Measurements from ENCODE around the gene DARS1. TPM values are rescaled to one million over a fixed set of nuclear protein-coding genes. Genes with fewer than 3 reads are reported as not detected.
"Not testable (repeated sequence)": the region's sequence is repeated elsewhere in the genome, so short reads cannot be mapped to it uniquely, and the experiment has no call there.

DARS1 gene
- total and polyA plus RNA-seq, 3 donors from 2014 or later = 32.3 to 45.7 (median 39.5) TPM

DNA sequence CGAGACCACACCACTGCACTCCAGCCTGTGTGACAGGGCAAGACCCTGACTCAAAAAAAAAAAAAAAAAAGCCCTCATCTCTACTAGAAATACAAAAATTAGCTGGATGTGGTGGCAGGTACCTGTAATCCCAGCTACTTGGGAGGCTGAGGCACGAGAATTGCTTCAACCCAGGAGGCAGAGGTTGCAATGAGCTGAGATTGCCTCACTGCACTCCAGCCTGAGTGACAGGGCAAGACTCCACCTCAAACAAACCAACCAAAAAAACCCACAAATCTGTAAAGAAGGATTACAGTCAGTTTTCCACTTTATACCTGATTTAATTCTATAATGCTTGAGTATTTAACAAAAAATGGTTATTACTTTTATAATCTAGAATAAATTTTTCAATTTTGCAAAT is 9.7 kb downstream of the DARS1 start:
- intact Hi-C loops (cut with DNase I; ENCODE audit: low total_unique reads) = no loop called here
- Histone ChIP-seq H3K27me3 (no peaks in the 10 kb centered on the region), H3K36me3 (ENCODE audit: low read depth, missing control alignments) (no peaks in the 10 kb centered on the region), H3K9me3 (no peaks in the 10 kb centered on the region), H3K27ac (no peak overlapping the region), H3K4me1 (no peaks in the 10 kb centered on the region), H3K4me3 (no peak overlapping the region)
- 78 to 91% methylated on average over 2 of the region's 2 CpGs for WGBS, 2 donors
- DNase-seq = no peak
- TF ChIP-seq, protein P1, sequence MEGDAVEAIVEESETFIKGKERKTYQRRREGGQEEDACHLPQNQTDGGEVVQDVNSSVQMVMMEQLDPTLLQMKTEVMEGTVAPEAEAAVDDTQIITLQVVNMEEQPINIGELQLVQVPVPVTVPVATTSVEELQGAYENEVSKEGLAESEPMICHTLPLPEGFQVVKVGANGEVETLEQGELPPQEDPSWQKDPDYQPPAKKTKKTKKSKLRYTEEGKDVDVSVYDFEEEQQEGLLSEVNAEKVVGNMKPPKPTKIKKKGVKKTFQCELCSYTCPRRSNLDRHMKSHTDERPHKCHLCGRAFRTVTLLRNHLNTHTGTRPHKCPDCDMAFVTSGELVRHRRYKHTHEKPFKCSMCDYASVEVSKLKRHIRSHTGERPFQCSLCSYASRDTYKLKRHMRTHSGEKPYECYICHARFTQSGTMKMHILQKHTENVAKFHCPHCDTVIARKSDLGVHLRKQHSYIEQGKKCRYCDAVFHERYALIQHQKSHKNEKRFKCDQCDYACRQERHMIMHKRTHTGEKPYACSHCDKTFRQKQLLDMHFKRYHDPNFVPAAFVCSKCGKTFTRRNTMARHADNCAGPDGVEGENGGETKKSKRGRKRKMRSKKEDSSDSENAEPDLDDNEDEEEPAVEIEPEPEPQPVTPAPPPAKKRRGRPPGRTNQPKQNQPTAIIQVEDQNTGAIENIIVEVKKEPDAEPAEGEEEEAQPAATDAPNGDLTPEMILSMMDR (IDR thresholded peaks at IDR 0.05) = no peak
- TF ChIP-seq POLR2A (IDR thresholded peaks at IDR 0.05) = no peak

DNA sequence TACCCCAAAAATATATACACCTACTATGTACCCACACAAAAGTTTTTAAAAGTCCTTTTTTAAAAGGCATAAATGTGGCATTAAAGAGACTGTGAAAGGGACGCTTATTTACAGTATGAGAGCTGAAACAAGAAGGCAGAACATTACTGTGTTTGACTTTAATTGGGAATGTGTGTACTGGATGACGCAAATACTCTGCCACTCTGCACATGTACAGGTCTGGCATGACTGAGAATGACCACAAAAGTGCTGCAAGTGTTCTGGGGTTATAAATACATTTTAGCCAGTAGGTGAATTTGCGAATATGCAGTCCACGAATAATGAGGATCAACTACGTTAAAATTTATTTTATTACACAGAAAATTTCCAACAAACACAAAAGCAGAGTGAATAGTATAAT is 11.4 kb downstream of the DARS1 start:
- no peaks in the 10 kb centered on the region for H3K36me3 ChIP-seq (ENCODE audit: low read depth, missing control alignments)
- TF ChIP-seq POLR2A (IDR thresholded peaks at IDR 0.05) = no peak
- TF ChIP-seq, protein P1 (IDR thresholded peaks at IDR 0.05) = no peak
- no peak for DNase-seq
- H3K4me1 ChIP-seq = no peaks in the 10 kb centered on the region
- no peak overlapping the region for H3K27ac ChIP-seq
- H3K4me3 ChIP-seq = no peak overlapping the region
- H3K27me3 ChIP-seq = no peaks in the 10 kb centered on the region
- no peaks in the 10 kb centered on the region for H3K9me3 ChIP-seq
- intact Hi-C loops (cut with DNase I; ENCODE audit: low total_unique reads) = no loop called here
- 84 to 92% methylated on average over 5 of the region's 5 CpGs for WGBS, 2 donors

DNA sequence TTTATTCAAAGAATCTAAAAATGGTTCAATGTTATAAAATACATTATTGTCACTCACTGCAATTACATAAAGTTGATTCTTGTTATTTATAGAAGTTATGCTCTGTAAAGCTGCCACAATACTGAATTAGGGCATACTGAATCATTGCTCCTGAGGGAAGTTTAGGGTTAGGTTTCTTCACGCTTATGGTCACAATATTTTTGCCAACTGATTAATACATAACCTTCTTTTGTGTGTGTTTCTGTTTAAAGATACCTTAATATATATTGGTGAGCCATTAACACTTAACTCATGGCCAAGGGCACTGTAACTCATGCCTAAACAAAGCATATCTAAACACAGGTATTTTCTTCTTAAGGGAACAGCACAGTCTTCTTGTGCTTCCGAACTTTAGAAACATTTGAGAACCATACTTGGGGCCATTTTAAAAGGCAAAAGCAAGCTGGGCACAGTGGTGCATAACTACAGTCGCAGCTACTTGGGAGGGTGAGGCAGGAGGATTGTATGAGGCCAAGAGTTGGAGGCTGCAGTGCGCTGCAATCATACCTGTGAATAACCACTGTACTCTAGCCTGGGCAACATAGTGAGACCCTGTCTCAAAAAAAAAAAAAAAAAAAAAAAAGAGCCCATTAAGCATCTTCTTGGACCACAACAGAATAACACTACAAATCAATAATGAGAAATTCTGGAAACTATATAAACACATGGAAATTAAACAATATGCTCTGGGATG is 15.6 kb downstream of the DARS1 start:
- H3K4me3 ChIP-seq = no peak overlapping the region
- H3K27ac ChIP-seq = no peak overlapping the region
- no peak for TF ChIP-seq POLR2A (IDR thresholded peaks at IDR 0.05)
- no peaks in the 10 kb centered on the region for H3K9me3 ChIP-seq
- H3K36me3 ChIP-seq (ENCODE audit: low read depth, missing control alignments) = no peaks in the 10 kb centered on the region
- WGBS, 2 donors = 95% methylated on average over 4 of the region's 4 CpGs
- DNase-seq = no peak
- intact Hi-C loops (cut with DNase I; ENCODE audit: low total_unique reads) = no loop called here
- no peaks in the 10 kb centered on the region for H3K27me3 ChIP-seq
- no peaks in the 10 kb centered on the region for H3K4me1 ChIP-seq

DNA sequence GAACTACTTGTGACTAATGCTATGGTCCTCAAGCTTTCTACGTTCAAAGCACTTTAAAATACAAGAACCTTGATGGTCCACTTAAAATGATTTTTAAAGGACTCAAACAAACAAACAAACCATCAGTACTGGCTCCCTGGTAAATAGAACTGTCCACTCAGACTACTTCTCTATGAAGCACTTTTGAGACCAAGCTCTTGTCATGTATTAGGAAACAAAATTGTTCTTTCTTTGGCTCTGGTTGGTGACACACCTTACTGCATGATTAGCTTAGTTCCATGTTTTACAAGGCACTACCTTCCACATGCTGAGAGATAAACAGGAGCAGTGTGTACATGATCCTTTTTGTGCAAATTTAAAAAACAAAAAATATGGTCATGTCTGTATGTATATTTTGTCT is 19.7 kb downstream of the DARS1 start:
- no peak for TF ChIP-seq POLR2A (IDR thresholded peaks at IDR 0.05)
- TF ChIP-seq, protein P1 (IDR thresholded peaks at IDR 0.05) = no peak
- Histone ChIP-seq H3K9me3 (no peaks in the 10 kb centered on the region), H3K27ac (no peak overlapping the region), H3K27me3 (no peaks in the 10 kb centered on the region), H3K4me1 (peaks cover 7% of the 10 kb centered on the region), H3K4me3 (no peak overlapping the region), H3K36me3 (ENCODE audit: low read depth, missing control alignments) (no peaks in the 10 kb centered on the region)
- intact Hi-C loops (cut with DNase I; ENCODE audit: low total_unique reads) = no loop called here
- WGBS, 2 donors = 86 to 92% methylated on average over 1 of the region's 1 CpG
- no peak for DNase-seq

DNA sequence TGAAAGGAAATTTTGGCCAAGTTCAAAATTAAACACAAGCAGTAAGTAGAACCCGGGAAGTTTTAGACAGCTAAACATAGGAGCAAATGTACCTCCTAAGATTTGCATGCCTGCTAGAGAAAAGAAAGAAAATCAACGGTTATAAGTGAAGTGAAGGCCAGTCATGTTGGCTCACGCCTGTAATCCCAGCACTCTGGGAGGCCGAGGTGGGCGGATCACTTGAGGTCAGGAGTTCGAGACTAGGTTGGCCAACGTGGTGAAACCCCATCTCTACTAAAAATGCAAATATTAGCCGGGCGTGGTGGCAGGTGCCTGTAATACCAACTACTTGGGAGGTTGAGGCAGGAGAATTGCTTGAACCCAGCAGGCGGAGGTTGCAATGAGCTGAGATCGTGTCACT is 21.0 kb downstream of the DARS1 start:
- DNase-seq; H3K27ac ChIP-seq; H3K36me3 ChIP-seq (ENCODE audit: low read depth, missing control alignments); intact Hi-C loops (cut with DNase I; ENCODE audit: low total_unique reads); H3K27me3 ChIP-seq; H3K4me3 ChIP-seq; H3K9me3 ChIP-seq; H3K4me1 ChIP-seq: not testable (repeated sequence)
- 87 to 92% methylated on average over 11 of the region's 11 CpGs for WGBS, 2 donors

DNA sequence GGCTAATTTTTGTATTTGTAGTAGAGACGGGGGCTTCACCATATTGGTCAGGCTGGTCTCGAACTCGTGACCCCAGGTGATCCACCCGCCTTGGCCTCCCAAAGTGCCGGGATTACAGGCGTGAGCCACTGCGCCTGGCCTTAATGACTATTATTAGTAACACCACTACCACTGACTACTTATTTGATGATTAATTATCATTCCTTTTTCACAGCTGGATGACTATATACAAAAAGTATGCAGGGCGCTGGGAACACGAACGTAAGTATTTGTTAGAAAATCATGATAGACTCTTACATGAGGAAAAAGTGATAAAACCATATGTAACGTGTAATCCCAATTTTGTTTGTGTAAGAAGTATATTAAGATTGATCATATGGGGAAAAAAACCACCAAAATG is 21.6 kb downstream of the DARS1 start:
- H3K9me3 ChIP-seq = no peaks in the 10 kb centered on the region
- H3K27me3 ChIP-seq = no peaks in the 10 kb centered on the region
- no peak overlapping the region for H3K27ac ChIP-seq
- TF ChIP-seq POLR2A (IDR thresholded peaks at IDR 0.05) = no peak
- TF ChIP-seq, protein P1 (IDR thresholded peaks at IDR 0.05) = no peak
- H3K36me3 ChIP-seq (ENCODE audit: low read depth, missing control alignments) = no peaks in the 10 kb centered on the region
- H3K4me1 ChIP-seq = peaks cover 7% of the 10 kb centered on the region
- intact Hi-C loops (cut with DNase I; ENCODE audit: low total_unique reads) = no loop called here
- DNase-seq = no peak
- WGBS, 2 donors = 96 to 97% methylated on average over 11 of the region's 11 CpGs
- H3K4me3 ChIP-seq = no peak overlapping the region
